Esophagus muscularis mucosa (tissue), 4 donors: Measurements from ENCODE around the gene SLC1A4.

ENCODE experiments used
- CTCF ChIP-seq, 3 experiments: fragments of 200-600 bp in 2 of 3; fragments of 450-650 bp in 1 of 3; sonication (generic) in 2 of 3; IDR thresholded peaks; one replicate each; pipeline ENCODE4 v1.5.1; 2017 to 2019; ENCODE audit warnings: antibody characterized with exemption in 3 of 3, mild to moderate bottlenecking in 2 of 3, moderate library complexity in 1 of 3
- EP300 ChIP-seq: sonication (generic); formaldehyde crosslinking; IDR thresholded peaks from one replicate; pipeline ENCODE4 v1.6.1; 2017; ENCODE audit warnings: antibody characterized with exemption
- POLR2A ChIP-seq: fragments of 450-650 bp; IDR thresholded peaks from one replicate; pipeline ENCODE4 v1.6.1; 2017; ENCODE audit warnings: antibody characterized with exemption, moderate library complexity, mild to moderate bottlenecking, low read depth

DNA sequence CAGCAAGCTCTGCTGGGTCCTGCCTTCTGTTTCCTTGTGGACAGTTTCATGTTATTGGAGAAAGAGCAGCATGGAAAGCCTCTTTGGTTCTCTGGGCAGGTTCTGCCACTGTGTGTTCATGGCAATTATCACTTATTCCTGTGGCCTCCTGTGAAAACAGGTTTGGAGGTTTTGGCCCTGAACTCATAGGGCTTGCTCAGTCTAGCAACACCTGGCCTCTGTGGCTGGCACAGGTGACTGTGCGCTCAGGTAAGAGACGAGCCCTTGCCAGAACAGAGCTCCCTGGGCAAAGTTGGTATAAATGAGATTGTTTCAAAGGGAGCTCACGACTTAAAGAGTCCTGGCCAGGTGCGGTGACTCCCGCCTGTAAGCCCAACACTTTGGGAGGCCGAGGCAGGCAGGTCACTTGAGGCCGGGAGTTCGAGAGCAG lies 72.7 kb downstream of the SLC1A4 start:
- no peak for TF ChIP-seq POLR2A
- TF ChIP-seq CTCF (IDR thresholded peaks at IDR 0.05) = no peak
- TF ChIP-seq EP300 = no peak
